ENCODE results near the gene OTOP1.
"Not testable (repeated sequence)": the region's sequence is repeated elsewhere in the genome, so short reads cannot be mapped to it uniquely, and the experiment has no call there.

The OTOP1 gene

GRCh38 chr4:4164532-4165173 lies 62.1 kb downstream of the OTOP1 start:
- H3K9me3 Mint-ChIP-seq, H3K4me1 Mint-ChIP-seq, H3K4me3 Mint-ChIP-seq, H3K36me3 Mint-ChIP-seq, DNase-seq, CTCF ChIA-PET, H3K27ac Mint-ChIP-seq: not testable (repeated sequence)
- peaks cover 15% of the 10 kb centered on the region for H3K27me3 Mint-ChIP-seq

GRCh38 chr4:4162186-4162585 lies 64.5 kb downstream of the OTOP1 start:
- peaks cover 11% of the 10 kb centered on the region for H3K27me3 Mint-ChIP-seq
- not testable (repeated sequence) for DNase-seq, H3K27ac Mint-ChIP-seq, H3K4me1 Mint-ChIP-seq, H3K36me3 Mint-ChIP-seq, H3K9me3 Mint-ChIP-seq, H3K4me3 Mint-ChIP-seq
- CTCF ChIA-PET = interaction anchor here (0.6 to 1.0 kb wide), 2 partner anchors 21 to 833 kb away, joined by 3 read pairs; no protein-coding TSS in a partner anchor

GRCh38 chr4:4160956-4161665 lies 65.6 kb downstream of the OTOP1 start:
- not testable (repeated sequence) for H3K9me3 Mint-ChIP-seq

GRCh38 chr4:4145622-4146021 lies 81.1 kb downstream of the OTOP1 start:
- peaks cover 47% of the 10 kb centered on the region for H3K27me3 Mint-ChIP-seq
- H3K4me3 Mint-ChIP-seq, H3K9me3 Mint-ChIP-seq, H3K4me1 Mint-ChIP-seq, H3K36me3 Mint-ChIP-seq, CTCF ChIA-PET, H3K27ac Mint-ChIP-seq: not testable (repeated sequence)
- peak; percentile 55 for DNase-seq

More at GRCh38 chr4:4160956-4161665, 65.6 kb downstream of the OTOP1 start:
- CTCF ChIA-PET, H3K36me3 Mint-ChIP-seq, DNase-seq, H3K27ac Mint-ChIP-seq, H3K4me1 Mint-ChIP-seq, H3K4me3 Mint-ChIP-seq: not testable (repeated sequence)
- peaks cover 11% of the 10 kb centered on the region for H3K27me3 Mint-ChIP-seq

- H3K27ac Mint-ChIP-seq, H3K36me3 Mint-ChIP-seq, CTCF ChIA-PET, H3K9me3 Mint-ChIP-seq, DNase-seq, H3K4me1 Mint-ChIP-seq, H3K4me3 Mint-ChIP-seq: not testable (repeated sequence)
- peaks cover 47% of the 10 kb centered on the region for H3K27me3 Mint-ChIP-seq
Observed at GRCh38 chr4:4143376-4143775, 83.4 kb downstream of the OTOP1 start.

GRCh38 chr4:4142679-4143078 lies 84.0 kb downstream of the OTOP1 start:
- peaks cover 47% of the 10 kb centered on the region for H3K27me3 Mint-ChIP-seq
- H3K4me3 Mint-ChIP-seq = not testable (repeated sequence)

GRCh38 chr4:4141186-4141585 lies 85.5 kb downstream of the OTOP1 start:
- H3K27ac Mint-ChIP-seq, H3K4me1 Mint-ChIP-seq, H3K36me3 Mint-ChIP-seq, CTCF ChIA-PET, DNase-seq, H3K9me3 Mint-ChIP-seq, H3K4me3 Mint-ChIP-seq: not testable (repeated sequence)
- H3K27me3 Mint-ChIP-seq = peaks cover 47% of the 10 kb centered on the region

More at GRCh38 chr4:4142679-4143078, 84.0 kb downstream of the OTOP1 start:
- H3K27ac Mint-ChIP-seq, H3K4me1 Mint-ChIP-seq, CTCF ChIA-PET, H3K36me3 Mint-ChIP-seq, DNase-seq, H3K9me3 Mint-ChIP-seq: not testable (repeated sequence)
